GM12865 (cell line): Measurements from ENCODE around the gene HTR3E.
A peak's percentile ranks its signal among the peaks of the same experiment; 100 is the strongest.

Source experiments
- DNase-seq: peaks from one replicate; pipeline ENCODE4 v3.0.0; 2010; ENCODE audit warnings: low read depth
- H3K4me3 ChIP-seq: 2 replicates; pipeline ENCODE4 v1.5.1; 2011; ENCODE audit warnings: mild to moderate bottlenecking, low read depth, low read length, control low read depth
- TF ChIP-seq, protein P1 (sequence below): IDR thresholded peaks from 2 replicates; pipeline ENCODE4 v1.5.1; 2011; ENCODE audit warnings: low read length, control low read depth, low read depth, inconsistent platforms; ENCODE audit not compliant: insufficient read depth; ENCODE audit errors: missing control alignments

Gene HTR3E

DNA sequence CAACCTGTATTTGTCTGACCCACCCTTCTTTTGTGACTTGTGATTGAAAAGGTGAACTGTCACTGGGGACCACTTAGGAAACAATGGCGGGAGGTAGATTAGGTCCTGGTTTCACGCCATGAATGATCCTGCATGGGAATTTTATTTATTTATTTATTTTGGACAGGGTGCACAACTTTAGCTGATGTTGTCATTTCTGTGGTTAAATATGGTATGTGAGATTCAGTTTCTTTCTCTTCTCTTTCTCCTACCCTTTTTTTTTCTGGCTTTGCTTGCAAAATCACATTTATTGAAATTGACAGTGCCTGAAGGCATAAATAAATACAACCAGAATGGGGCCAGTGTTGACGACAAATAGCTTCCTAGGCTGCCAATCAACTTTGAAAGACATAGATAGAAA is 18.0 kb upstream of the HTR3E start:
- no peak overlapping the region for H3K4me3 ChIP-seq
- TF ChIP-seq, protein P1, sequence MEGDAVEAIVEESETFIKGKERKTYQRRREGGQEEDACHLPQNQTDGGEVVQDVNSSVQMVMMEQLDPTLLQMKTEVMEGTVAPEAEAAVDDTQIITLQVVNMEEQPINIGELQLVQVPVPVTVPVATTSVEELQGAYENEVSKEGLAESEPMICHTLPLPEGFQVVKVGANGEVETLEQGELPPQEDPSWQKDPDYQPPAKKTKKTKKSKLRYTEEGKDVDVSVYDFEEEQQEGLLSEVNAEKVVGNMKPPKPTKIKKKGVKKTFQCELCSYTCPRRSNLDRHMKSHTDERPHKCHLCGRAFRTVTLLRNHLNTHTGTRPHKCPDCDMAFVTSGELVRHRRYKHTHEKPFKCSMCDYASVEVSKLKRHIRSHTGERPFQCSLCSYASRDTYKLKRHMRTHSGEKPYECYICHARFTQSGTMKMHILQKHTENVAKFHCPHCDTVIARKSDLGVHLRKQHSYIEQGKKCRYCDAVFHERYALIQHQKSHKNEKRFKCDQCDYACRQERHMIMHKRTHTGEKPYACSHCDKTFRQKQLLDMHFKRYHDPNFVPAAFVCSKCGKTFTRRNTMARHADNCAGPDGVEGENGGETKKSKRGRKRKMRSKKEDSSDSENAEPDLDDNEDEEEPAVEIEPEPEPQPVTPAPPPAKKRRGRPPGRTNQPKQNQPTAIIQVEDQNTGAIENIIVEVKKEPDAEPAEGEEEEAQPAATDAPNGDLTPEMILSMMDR, result no peak
- no peak for DNase-seq

DNA sequence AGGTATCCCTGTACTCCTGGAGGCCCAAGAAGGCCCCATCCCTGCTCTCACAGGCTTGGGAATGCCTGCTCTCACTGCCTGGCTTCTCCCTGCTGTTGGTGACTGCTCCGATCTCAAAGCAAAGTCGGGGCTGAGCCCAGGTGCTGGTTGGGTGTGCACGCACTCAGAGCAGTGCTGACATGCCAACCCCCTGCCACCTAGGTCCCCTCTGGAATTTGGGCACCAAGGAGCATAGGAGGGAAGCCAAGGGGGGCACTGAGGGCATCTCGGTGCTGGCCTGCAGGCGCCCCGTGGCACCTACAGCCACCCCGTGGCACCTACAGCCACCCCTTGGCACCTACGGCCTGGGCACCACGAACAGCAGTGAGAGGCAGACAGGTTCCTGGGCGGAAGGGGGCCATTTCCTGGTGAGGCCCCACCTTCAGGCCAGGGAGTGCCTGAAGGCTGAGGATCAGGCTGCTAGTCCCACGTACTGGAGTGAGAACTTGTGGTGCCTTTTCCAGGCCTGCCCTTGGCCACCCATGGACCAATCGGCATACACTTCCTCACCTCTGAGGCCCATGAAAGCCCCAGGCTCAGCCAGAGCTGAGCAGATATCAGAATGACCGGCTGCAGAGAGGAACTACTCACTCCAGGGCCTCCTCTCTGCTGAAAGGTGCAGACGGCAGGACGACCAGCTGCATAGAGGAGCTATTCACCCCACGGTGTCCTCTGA is 15.6 kb upstream of the HTR3E start:
- no peak for DNase-seq
- no peak overlapping the region for H3K4me3 ChIP-seq
- TF ChIP-seq, protein P1, result no peak

DNA sequence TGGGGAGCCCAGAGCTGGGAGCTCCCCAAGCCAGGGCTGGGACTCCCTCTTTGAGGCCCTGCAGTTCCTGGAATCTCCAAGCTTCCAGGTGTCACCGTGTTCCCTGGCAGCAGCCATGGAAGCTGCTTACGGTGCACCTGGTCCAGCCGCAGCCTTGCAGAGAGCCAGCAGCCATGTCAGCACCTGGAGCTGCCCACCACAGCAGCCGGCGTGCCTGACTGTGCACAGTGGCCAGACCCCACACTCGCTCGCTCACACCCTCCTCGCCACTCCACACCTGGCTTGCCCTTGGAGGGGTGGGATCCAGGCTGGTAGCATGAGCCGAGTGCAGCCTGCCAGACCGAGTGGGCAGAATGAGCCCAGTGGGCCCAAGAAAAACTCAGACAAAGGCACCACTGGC is 14.8 kb upstream of the HTR3E start:
- TF ChIP-seq, protein P1, result no peak
- DNase-seq, result no peak
- H3K4me3 ChIP-seq, result no peak overlapping the region

DNA sequence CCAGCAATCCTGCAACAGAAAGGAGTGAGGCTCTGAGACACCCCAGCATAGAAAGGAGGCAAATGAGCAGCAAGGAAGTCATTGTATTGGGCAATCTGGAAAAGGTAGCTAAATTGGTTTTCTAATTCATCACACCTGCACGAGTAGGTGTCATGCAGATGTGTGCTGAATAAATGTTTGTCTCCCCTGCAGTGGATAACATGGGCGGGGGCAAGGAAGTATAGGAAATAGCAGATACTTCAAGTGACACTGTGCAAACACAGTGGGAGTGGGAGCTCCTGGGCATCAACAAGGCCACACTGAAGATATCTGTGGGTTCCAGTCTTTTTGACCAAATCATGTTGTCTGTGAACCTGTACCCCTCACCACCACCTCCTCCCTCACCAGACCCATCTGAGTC is 14.4 kb upstream of the HTR3E start:
- H3K4me3 ChIP-seq, result no peak overlapping the region
- no peak for DNase-seq
- TF ChIP-seq, protein P1, result no peak

DNA sequence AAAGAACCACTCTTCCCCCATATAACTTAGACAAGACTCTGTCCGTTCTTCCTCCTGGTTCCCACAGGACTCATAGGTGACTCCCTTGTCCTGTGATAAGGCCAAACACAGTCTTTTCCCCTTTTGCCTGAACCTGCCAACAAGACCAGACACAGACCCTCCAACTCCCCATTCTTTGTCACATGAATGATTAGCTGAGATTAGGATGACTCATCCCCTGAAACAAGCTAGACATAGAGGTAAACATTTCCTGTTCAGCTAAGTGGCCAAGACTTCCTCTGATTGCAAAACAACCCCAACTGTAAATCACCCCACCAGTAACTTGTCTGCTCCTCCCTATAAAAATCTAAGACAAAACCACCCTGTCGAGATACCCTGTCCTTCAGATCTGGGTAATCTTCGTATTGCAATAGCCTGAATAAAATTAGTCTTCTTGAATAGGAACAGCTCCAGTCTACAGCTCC is 11.4 kb upstream of the HTR3E start:
- DNase-seq, result peak; percentile 22
- H3K4me3 ChIP-seq, result no peak overlapping the region
- TF ChIP-seq, protein P1, result no peak

DNA sequence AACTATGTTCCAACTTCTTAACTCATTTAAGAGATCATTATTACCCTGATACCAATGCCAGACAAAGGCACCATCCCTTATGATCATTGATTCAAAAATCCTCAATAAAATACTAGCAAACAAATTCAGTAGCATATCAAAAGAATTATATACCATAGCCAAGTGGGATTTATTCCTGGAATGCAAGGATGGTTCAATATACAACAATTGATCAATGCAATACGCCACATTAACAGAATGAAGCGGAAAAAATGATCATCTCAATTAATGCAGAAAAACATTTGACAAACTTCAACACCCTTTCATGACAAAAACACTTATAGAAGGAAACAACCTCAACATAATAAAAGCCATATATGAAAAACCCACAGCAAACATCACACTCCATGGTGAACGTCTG is 4.7 kb upstream of the HTR3E start:
- H3K4me3 ChIP-seq, result no peak overlapping the region
- DNase-seq, result no peak
- TF ChIP-seq, protein P1, result no peak

DNA sequence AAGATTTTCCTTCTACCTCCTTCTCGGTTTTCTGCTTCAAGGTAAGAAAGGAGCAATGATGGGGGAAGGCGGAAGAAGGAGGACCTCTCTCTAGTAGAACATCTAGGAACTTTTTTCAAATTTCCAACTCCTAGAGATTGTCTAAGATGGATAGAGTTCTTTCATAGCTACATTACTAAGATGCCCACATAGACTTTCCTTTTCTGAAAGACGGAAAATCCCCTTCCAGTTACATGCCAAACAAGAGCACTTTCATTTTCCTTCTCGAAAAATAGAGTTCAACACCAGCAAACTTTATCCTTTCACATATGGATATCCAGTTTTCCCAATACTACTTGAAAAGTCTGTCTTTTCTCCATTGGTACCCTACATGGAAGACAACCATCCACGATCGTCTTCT is 692 bp downstream of the HTR3E start:
- TF ChIP-seq, protein P1, result no peak
- no peak for DNase-seq

More for the DNA sequence above, 692 bp downstream of the HTR3E start:
- no peak overlapping the region for H3K4me3 ChIP-seq
